ENCODE data around the gene PCNA.

The PCNA gene

DNA sequence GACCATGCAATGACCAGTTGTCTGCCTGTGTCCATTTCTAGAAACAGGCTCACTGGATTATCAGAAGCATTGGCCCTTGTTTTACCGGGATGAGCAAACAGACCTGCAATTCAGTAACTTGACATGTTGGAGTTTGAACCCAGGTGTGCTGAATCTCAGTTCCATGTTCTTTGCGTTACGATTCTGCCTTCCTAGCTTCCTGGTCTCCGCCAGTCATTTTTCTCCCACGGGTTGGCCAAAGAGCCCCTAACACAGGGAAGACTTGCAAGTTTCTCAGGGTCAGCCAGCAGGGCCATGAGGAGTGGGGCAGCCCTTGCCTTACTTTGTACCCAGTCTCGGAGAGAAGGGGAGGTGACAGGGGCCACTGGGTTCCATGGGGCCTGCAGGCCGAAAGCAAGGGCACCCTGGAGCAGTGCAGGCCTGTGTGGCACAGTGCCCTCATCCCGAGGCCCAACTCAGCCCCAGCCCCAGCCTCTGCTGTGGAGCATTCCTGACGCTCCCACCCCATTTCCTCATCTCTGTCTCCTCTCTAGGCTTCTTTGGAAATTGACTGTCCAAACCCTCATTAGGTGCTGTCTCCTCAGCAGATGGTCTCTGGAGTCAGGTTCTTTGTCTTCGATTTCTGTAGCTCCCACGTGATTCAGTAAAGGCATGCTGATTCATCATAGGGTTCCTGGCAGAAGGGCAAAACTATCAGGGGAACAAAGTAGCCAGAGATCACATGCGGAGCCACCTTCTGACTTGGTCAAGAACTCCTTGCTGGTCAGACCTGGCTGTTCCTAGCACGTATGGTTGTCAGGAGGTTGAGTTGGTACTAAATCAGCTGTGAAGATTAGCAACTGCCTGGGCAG lies 30.7 kb upstream of the PCNA start:
- Mint-ChIP-seq H3K36me3 (ENCODE audit: insufficient read depth) (peaks cover 15% of the 10 kb centered on the region), H3K4me1 (peaks cover 80% of the 10 kb centered on the region), H3K4me3 (no peak overlapping the region), H3K9me3 (no peaks in the 10 kb centered on the region), H3K27me3 (no peaks in the 10 kb centered on the region), H3K27ac (ENCODE audit: low read depth) (no peak overlapping the region)
- no peak for ATAC-seq (replicated peaks; ENCODE audit: extremely low read depth, poor library complexity, severe bottlenecking)
- no peak for DNase-seq (ENCODE audit: low spot score in 2 of 2)

DNA sequence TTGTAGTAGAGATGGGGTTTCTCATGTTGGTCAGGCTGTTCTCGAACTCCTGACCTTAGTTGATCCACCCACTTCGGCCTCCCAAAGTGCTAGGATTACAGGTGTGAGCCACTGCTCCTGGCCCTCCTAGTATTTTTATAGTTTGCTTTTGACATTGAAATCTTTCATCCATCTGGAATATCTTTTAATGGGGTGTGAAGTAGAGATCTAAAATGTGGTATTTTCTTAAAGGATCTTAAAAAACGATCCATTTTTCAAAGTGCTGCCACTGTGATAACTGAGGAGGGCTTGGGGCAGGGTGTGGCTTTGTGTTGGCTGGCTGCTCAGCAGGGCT lies 30.1 kb upstream of the PCNA start:
- Mint-ChIP-seq H3K9me3 (no peaks in the 10 kb centered on the region), H3K27ac (ENCODE audit: low read depth) (no peak overlapping the region), H3K4me1 (peaks cover 81% of the 10 kb centered on the region), H3K4me3 (no peak overlapping the region), H3K36me3 (ENCODE audit: insufficient read depth) (peaks cover 15% of the 10 kb centered on the region), H3K27me3 (no peaks in the 10 kb centered on the region)
- DNase-seq (ENCODE audit: low spot score in 2 of 2) (no peak), ATAC-seq (replicated peaks; ENCODE audit: extremely low read depth, poor library complexity, severe bottlenecking) (no peak)

DNA sequence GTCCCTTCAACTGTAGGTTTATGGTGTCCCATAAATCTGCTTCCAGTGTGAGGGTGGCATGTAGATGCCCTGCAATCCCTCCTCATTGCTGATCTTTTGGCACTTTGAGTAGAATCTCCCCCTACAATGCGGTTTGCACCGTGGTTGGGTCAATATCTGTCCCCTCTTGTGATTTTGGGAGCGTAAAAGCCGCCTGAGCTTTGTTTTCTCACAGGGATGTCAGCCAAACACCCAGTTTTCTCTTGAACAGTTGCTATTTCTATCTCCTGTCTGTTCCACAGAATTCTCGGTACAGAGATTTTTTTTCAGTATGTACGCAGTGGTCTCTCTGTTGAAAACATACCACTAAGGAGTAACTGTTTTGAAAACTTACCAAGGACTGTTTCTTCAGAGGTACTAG lies 28.8 kb upstream of the PCNA start:
- no peak overlapping the region for H3K4me3 Mint-ChIP-seq
- no peak for ATAC-seq (replicated peaks; ENCODE audit: extremely low read depth, poor library complexity, severe bottlenecking)
- H3K27me3 Mint-ChIP-seq, result no peaks in the 10 kb centered on the region
- peaks cover 83% of the 10 kb centered on the region for H3K4me1 Mint-ChIP-seq
- no peaks in the 10 kb centered on the region for H3K9me3 Mint-ChIP-seq
- peaks cover 9% of the 10 kb centered on the region for H3K36me3 Mint-ChIP-seq (ENCODE audit: insufficient read depth)
- DNase-seq (ENCODE audit: low spot score in 2 of 2), result no peak
- H3K27ac Mint-ChIP-seq (ENCODE audit: low read depth), result no peak overlapping the region

DNA sequence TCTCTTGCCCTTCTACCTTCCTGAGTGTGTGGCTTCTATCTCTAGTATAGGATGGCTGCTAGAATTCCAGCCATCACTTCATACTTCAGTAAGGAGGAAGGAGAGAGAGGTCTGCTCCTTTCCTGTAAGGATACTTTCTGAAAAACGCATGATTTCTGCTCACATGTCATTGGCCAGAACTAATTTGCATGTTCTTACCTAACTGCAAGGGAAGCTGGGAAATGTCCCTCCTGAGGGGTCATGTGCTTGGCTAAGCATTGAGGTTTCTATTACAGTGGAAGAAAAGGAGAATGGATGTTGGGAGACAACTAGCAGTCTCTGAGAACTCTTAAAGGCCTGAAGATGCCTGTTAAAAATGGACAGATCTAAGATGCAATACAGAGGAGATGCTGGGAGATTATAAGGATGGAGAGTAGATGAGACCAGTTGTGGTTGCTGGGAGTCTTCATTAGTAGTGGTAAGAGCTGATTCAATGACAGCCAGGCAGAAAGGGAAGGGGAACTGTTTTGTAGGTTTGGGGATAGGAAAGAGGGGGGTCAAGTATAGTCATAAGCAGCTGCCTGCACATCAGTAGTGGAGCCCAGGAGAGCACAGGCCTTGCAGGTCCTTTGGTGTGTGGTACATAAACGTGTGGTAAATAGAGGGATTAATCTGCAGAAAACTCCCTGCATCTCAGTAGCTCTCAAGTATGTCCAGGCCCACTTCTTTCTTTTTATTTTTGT lies 27.3 kb upstream of the PCNA start:
- ATAC-seq (replicated peaks; ENCODE audit: extremely low read depth, poor library complexity, severe bottlenecking) (no peak), DNase-seq (ENCODE audit: low spot score in 2 of 2) (no peak)
- peaks cover 68% of the 10 kb centered on the region for H3K4me1 Mint-ChIP-seq
- H3K36me3 Mint-ChIP-seq (ENCODE audit: insufficient read depth), result peaks cover 17% of the 10 kb centered on the region
- H3K9me3 Mint-ChIP-seq, result no peaks in the 10 kb centered on the region
- no peak overlapping the region for H3K27ac Mint-ChIP-seq (ENCODE audit: low read depth)
- no peak overlapping the region for H3K4me3 Mint-ChIP-seq
- H3K27me3 Mint-ChIP-seq, result no peaks in the 10 kb centered on the region

DNA sequence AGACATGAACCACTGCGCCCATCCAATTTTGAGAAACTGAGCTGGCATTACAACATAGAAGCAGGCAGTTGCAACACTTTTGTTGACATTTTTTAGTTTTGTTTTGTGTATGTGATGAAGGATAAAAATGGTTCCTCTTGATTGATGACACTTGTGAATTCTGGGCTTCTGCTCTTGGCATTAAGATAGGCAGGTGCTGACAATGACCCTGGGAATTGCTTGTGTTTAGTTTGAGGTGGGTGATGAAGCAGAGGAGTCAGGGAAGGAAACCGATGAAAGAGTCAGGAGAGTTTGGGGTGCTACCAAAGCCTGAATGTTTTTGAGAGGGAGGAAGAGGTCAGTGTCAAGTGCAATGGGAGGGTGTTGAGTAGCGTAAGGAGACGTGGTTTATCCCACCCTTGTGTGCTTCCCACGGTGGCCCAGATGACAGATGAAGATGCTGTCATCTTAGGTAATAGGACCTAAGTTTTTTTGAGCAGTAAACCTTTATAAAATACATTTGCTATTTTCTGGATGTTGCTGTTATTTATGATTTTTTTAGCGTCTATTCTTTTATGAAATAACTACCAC lies 26.4 kb upstream of the PCNA start:
- Mint-ChIP-seq H3K27ac (ENCODE audit: low read depth) (no peak overlapping the region), H3K4me3 (no peak overlapping the region)

DNA sequence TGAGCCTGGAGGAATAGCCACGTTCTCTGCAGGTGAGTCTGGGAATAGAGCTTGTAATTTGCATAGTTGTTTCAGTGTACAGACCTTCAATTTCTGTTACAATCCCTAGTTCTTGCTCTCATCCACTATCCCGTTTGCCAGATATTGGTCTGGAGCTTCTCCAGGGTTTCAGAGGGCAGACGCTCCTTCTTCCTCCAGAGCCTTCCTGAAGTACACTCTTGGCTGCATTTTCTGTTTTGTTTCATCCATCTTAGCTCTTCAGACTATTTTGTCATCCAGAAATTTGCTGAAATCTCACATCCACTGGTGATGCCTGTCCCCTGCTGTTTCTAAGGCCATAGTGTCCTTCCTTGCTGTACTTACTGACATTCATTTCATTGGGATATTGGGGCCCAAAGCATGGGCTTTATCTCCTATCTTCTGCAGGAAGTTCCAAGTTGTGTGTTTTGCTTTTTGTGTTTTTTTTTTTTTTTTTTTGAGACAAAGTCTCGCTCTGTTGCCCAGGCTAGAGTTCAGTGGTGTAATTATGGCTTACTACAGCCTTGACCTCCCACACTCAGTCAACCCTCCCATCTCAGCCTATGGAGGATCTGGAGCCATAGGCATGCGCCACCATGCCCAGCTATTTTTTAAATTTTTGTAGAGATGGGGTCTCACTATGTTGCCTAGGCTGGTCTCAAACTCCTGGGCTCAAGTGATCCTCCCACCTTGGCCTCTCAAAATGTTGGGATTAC lies 25.8 kb upstream of the PCNA start:
- no peaks in the 10 kb centered on the region for H3K27me3 Mint-ChIP-seq
- no peak overlapping the region for H3K4me3 Mint-ChIP-seq
- peaks cover 78% of the 10 kb centered on the region for H3K4me1 Mint-ChIP-seq
- DNase-seq (ENCODE audit: low spot score in 2 of 2) (no peak), ATAC-seq (replicated peaks; ENCODE audit: extremely low read depth, poor library complexity, severe bottlenecking) (no peak)
- H3K36me3 Mint-ChIP-seq (ENCODE audit: insufficient read depth), result peaks cover 23% of the 10 kb centered on the region
- no peaks in the 10 kb centered on the region for H3K9me3 Mint-ChIP-seq
- no peak overlapping the region for H3K27ac Mint-ChIP-seq (ENCODE audit: low read depth)

More for the DNA sequence above, 26.4 kb upstream of the PCNA start:
- peaks cover 75% of the 10 kb centered on the region for H3K4me1 Mint-ChIP-seq
- H3K36me3 Mint-ChIP-seq (ENCODE audit: insufficient read depth), result peaks cover 20% of the 10 kb centered on the region
- DNase-seq (ENCODE audit: low spot score in 2 of 2), result no peak
- ATAC-seq (replicated peaks; ENCODE audit: extremely low read depth, poor library complexity, severe bottlenecking), result no peak
- H3K9me3 Mint-ChIP-seq, result no peaks in the 10 kb centered on the region
- H3K27me3 Mint-ChIP-seq, result no peaks in the 10 kb centered on the region

DNA sequence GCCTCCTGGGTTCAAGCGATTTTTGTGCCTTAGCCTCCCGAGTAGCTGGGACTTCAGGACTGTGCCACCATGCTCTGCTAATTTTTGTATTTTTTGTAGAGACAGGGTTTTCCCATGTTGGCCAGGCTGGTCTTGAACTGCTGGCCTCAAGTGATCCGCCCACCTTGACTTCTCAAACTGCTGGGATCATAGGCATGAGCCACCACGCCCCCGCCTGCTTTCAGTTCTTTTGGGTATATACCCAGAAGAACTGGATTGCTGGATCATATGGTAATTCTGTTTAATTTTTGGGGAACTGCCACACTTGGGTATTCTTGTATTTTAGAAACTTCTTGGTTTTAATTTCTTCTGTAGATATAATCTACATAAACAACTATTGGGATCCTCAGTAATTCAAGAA lies 24.1 kb upstream of the PCNA start:
- no peaks in the 10 kb centered on the region for H3K27me3 Mint-ChIP-seq
- ATAC-seq (replicated peaks; ENCODE audit: extremely low read depth, poor library complexity, severe bottlenecking) (no peak), DNase-seq (ENCODE audit: low spot score in 2 of 2) (no peak)
- no peaks in the 10 kb centered on the region for H3K9me3 Mint-ChIP-seq
- H3K36me3 Mint-ChIP-seq (ENCODE audit: insufficient read depth), result peaks cover 21% of the 10 kb centered on the region
- H3K27ac Mint-ChIP-seq (ENCODE audit: low read depth), result peak overlapping the region; percentile 71
- no peak overlapping the region for H3K4me3 Mint-ChIP-seq
- H3K4me1 Mint-ChIP-seq, result peaks cover 76% of the 10 kb centered on the region

DNA sequence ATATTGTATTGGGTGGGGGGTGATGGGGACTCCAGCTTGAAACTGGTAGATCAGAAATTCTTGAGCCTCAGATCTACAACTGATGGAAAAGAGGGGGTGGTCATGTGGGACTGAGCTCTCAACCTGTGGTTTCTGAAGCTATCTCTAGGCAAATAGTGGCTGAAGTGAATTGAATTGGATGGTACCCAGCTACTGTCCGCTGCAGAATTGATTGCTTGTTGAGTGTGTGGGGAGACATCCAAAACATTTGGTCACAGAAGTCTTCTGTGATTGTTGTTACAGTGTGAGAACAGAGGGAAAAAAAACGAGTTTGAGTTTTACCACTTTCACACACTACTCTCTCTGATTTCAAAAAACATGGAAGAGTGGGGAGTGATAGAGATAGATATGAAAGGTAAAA lies 21.9 kb upstream of the PCNA start:
- ATAC-seq (replicated peaks; ENCODE audit: extremely low read depth, poor library complexity, severe bottlenecking) (no peak), DNase-seq (ENCODE audit: low spot score in 2 of 2) (no peak)
- peaks cover 57% of the 10 kb centered on the region for H3K4me1 Mint-ChIP-seq
- H3K27ac Mint-ChIP-seq (ENCODE audit: low read depth), result no peak overlapping the region
- no peaks in the 10 kb centered on the region for H3K9me3 Mint-ChIP-seq
- H3K27me3 Mint-ChIP-seq, result no peaks in the 10 kb centered on the region
- H3K36me3 Mint-ChIP-seq (ENCODE audit: insufficient read depth), result peaks cover 17% of the 10 kb centered on the region
- no peak overlapping the region for H3K4me3 Mint-ChIP-seq

DNA sequence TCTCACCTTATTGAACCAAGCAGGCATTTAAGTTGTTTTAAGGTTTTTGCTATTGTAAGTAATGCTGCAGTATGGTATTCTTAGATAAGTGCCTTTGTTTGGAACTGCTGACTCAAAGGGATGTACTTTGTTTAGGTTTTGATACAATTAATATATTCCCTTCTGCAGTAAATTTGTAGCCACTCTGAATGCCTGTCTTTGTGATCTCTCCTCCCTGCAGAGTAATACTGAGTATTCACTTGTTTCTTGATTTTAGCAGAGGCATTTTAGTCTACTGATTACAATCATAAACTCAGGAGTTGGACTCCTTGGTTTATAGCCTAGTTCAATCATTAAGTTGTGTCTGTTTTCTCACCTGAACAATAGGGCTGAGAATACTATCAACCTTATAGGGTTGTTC lies 20.4 kb upstream of the PCNA start:
- no peak for ATAC-seq (replicated peaks; ENCODE audit: extremely low read depth, poor library complexity, severe bottlenecking)
- H3K4me1 Mint-ChIP-seq, result peaks cover 56% of the 10 kb centered on the region

DNA sequence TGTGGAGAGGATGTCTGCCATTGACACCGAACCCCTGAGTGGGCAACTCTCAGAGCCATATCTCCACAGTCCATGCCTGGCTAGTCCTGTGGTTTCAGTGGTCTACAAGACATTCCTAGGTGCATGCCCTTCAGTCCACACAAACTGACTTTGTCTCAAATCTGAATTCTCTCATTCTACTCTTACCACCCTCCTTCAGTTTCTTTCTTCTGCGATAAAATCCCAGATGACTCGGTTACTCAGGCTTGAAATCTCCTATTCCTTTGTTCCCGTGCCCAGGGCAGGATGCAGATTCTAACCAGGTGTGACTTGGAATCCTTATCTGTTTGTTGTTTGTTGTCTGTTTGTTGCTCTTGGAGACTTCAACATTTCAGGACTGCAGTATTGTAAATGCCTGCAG lies 16.3 kb upstream of the PCNA start:
- H3K4me1 Mint-ChIP-seq, result peaks cover 38% of the 10 kb centered on the region
- no peak for DNase-seq (ENCODE audit: low spot score in 2 of 2)
- no peak for ATAC-seq (replicated peaks; ENCODE audit: extremely low read depth, poor library complexity, severe bottlenecking)
- H3K27me3 Mint-ChIP-seq, result no peaks in the 10 kb centered on the region
- H3K27ac Mint-ChIP-seq (ENCODE audit: low read depth), result peak overlapping the region; percentile 26
- no peak overlapping the region for H3K4me3 Mint-ChIP-seq
- H3K9me3 Mint-ChIP-seq, result no peaks in the 10 kb centered on the region
- H3K36me3 Mint-ChIP-seq (ENCODE audit: insufficient read depth), result peaks cover 12% of the 10 kb centered on the region

More for the DNA sequence above, 20.4 kb upstream of the PCNA start:
- Mint-ChIP-seq H3K27me3 (no peaks in the 10 kb centered on the region), H3K36me3 (ENCODE audit: insufficient read depth) (peaks cover 17% of the 10 kb centered on the region), H3K27ac (ENCODE audit: low read depth) (no peak overlapping the region), H3K9me3 (no peaks in the 10 kb centered on the region), H3K4me3 (no peak overlapping the region)
- DNase-seq (ENCODE audit: low spot score in 2 of 2), result no peak

DNA sequence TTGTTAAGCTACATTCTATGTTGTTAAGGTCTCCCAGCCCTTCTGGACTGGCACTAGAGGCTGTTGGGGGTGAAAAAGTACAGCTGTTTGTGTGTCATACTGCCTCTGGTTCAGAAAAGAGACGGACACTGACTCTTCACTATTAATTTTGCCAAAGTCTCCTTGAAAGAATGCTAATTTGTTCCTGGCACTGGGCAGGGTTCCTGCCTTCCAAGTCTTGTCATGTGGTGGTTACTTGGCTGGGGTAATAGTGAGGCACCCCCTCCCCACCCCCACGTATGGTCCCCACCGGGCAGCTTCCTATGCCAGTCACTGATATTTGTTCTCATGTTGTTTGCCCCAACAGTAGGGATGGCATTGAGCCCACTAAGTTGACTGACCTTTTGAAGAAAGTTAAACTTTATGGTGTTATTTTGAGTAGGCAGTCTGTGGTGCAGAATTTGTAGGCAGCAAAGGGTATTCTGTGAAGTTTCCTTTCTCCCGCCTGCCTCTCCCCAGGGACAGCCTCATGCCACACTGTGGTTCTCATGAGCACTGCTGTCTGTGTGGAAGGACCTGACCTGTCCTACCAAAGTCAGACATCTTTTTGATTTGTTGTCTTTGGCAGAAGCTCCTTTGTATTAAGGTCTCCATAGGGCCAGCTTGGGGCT lies 15.7 kb upstream of the PCNA start:
- H3K27me3 Mint-ChIP-seq, result no peaks in the 10 kb centered on the region
- H3K4me1 Mint-ChIP-seq, result peaks cover 33% of the 10 kb centered on the region
- ATAC-seq (replicated peaks; ENCODE audit: extremely low read depth, poor library complexity, severe bottlenecking), result no peak
- no peaks in the 10 kb centered on the region for H3K9me3 Mint-ChIP-seq
- no peak overlapping the region for H3K27ac Mint-ChIP-seq (ENCODE audit: low read depth)
- H3K4me3 Mint-ChIP-seq, result no peak overlapping the region
- peaks cover 13% of the 10 kb centered on the region for H3K36me3 Mint-ChIP-seq (ENCODE audit: insufficient read depth)
- DNase-seq (ENCODE audit: low spot score in 2 of 2), result no peak

DNA sequence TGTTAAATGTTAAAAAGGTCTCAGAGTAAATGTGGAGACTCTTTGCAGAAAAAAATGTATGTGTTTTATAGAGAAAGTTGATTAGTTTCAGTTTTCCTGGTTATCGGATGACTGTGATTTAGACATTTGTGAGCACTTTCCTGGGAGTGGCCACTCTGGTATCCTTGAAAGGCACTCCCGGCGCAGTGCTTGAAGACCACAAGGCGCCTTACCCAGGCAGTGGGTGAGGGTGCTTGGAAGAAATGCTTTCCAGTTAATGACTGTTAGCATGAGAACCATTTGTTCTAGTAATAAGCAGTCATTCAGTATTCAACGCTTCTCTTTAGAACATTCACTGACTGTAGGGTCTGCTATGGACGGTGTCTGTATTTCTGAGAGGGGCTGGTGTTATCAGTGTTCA lies 14.2 kb upstream of the PCNA start:
- H3K4me3 Mint-ChIP-seq, result no peak overlapping the region
- H3K36me3 Mint-ChIP-seq (ENCODE audit: insufficient read depth), result peaks cover 17% of the 10 kb centered on the region
- no peak overlapping the region for H3K27ac Mint-ChIP-seq (ENCODE audit: low read depth)
- H3K9me3 Mint-ChIP-seq, result no peaks in the 10 kb centered on the region
- ATAC-seq (replicated peaks; ENCODE audit: extremely low read depth, poor library complexity, severe bottlenecking) (no peak), DNase-seq (ENCODE audit: low spot score in 2 of 2) (no peak)
- H3K27me3 Mint-ChIP-seq, result no peaks in the 10 kb centered on the region
- H3K4me1 Mint-ChIP-seq, result peaks cover 21% of the 10 kb centered on the region
